Endothelial cell of umbilical vein (primary cell): ENCODE results near the gene OLFM1. TPM values are rescaled to one million over a fixed set of nuclear protein-coding genes. Genes with fewer than 3 reads are reported as not detected.

Source experiments
- BruUV-seq: library from RNA; stranded (reverse); fragments of 400-500 nt; replicated peaks from 2 replicates; lab custom pipeline; 2021; lab: Mats Ljungman, UMichigan
- CTCF ChIA-PET: fragments of 300-600, 350-600 bp; sonication (Branson Sonifier 250); formaldehyde crosslinking; loops from one replicate; lab custom pipeline; 2021; ENCODE audit warnings: antibody characterized with exemption, inconsistent platforms; lab: Charles Lee
- POLR2A ChIA-PET: fragments of 300-600, 350-600 bp; sonication (Branson Sonifier 250); formaldehyde crosslinking; loops from one replicate; lab custom pipeline; 2021; ENCODE audit warnings: antibody characterized with exemption, inconsistent platforms; lab: Charles Lee
- DNase-seq: peaks from one replicate; pipeline ENCODE4 v3.0.0-alpha.2; 2011; ENCODE audit warnings: low read depth, low spot score
- FAIRE-seq: peaks from 2 replicates; lab custom pipeline; 2011; peaks lifted over from hg19 to GRCh38; lab: Jason Lieb, UNC
- H2AFZ ChIP-seq: 2 replicates; pipeline ENCODE4 v1.6.0; 2012; ENCODE audit warnings: low read depth, low read length, control low read depth, inconsistent platforms
- H3K27ac ChIP-seq: 2 replicates; pipeline ENCODE4 v1.5.1; 2011; ENCODE audit warnings: low read depth, mild to moderate bottlenecking, control low read depth, low read length, moderate library complexity; ENCODE audit not compliant: insufficient read depth
- H3K27me3 ChIP-seq, 2 experiments: 2 replicates each; pipeline versions ENCODE4 v1.6.0 to v1.6.1; 2011; ENCODE audit warnings: low read length in 2 of 2, mixed read lengths in 1 of 2; ENCODE audit not compliant: control insufficient read depth in 2 of 2, insufficient read depth in 2 of 2
- H3K36me3 ChIP-seq, 2 experiments: 2 replicates in 1 of 2; 3 replicates in 1 of 2; pipeline ENCODE4 v1.5.1; 2011; ENCODE audit warnings: low read length in 2 of 2, mild to moderate bottlenecking in 1 of 2, moderate library complexity in 1 of 2; ENCODE audit not compliant: control insufficient read depth in 2 of 2, insufficient read depth in 2 of 2; ENCODE audit errors: extremely low read depth in 1 of 2
- H3K4me1 ChIP-seq: 3 replicates; pipeline ENCODE4 v1.5.1; 2011; ENCODE audit warnings: mild to moderate bottlenecking, low read length; ENCODE audit not compliant: control insufficient read depth, insufficient read depth; ENCODE audit errors: extremely low read depth
- H3K4me2 ChIP-seq: 2 replicates; pipeline ENCODE4 v1.6.1; 2011; ENCODE audit warnings: low read length, control low read depth, mixed read lengths; ENCODE audit not compliant: insufficient read depth
- H3K4me3 ChIP-seq, 3 experiments: fragments of 200-600 bp in 1 of 3; sonication (generic), shearing (Covaris generic) in 1 of 3; replicated peaks in 1 of 3; 2 replicates each; pipeline ENCODE4 v1.5.1; 2011 to 2016; ENCODE audit warnings: control low read depth in 3 of 3, low read length in 3 of 3, mild to moderate bottlenecking in 2 of 3, inconsistent platforms in 1 of 3, low read depth in 1 of 3, moderate library complexity in 1 of 3; ENCODE audit not compliant: insufficient read depth in 1 of 3
- H3K79me2 ChIP-seq: 2 replicates; pipeline ENCODE4 v1.6.0; 2012; ENCODE audit warnings: low read length, inconsistent platforms; ENCODE audit not compliant: control insufficient read depth, insufficient read depth
- H3K9ac ChIP-seq: replicated peaks from 2 replicates; pipeline ENCODE3; 2011; ENCODE audit warnings: low read length, control low read depth; ENCODE audit not compliant: insufficient read depth; ENCODE audit errors: extremely low read depth
- H3K9me1 ChIP-seq: replicated peaks from 3 replicates; pipeline ENCODE4 v1.6.0; 2011; ENCODE audit warnings: mild to moderate bottlenecking, low read length; ENCODE audit not compliant: control insufficient read depth, insufficient read depth; ENCODE audit errors: extremely low read depth
- H3K9me3 ChIP-seq: replicated peaks from 2 replicates; pipeline ENCODE4 v1.5.1; 2012; ENCODE audit warnings: low read length, inconsistent platforms; ENCODE audit not compliant: control insufficient read depth, insufficient read depth
- H4K20me1 ChIP-seq: replicated peaks from 2 replicates; pipeline ENCODE3; 2011; ENCODE audit warnings: mild to moderate bottlenecking, low read length; ENCODE audit not compliant: control insufficient read depth, insufficient read depth; ENCODE audit errors: extremely low read depth
- CTCF ChIP-seq, 2 donors: IDR thresholded peaks; 1 replicate in 1 of 2; 2 replicates in 1 of 2; pipeline ENCODE4 v1.5.1; 2011; ENCODE audit warnings: low read length in 2 of 2, mild to moderate bottlenecking in 2 of 2, moderate library complexity in 2 of 2, control low read depth in 1 of 2, inconsistent platforms in 1 of 2, low read depth in 1 of 2; ENCODE audit not compliant: insufficient read depth in 1 of 2; ENCODE audit errors: extremely low read depth in 1 of 2
- FOS ChIP-seq: IDR thresholded peaks from 2 replicates; pipeline ENCODE4 v1.6.1; 2011; ENCODE audit warnings: mild to moderate bottlenecking, low read length, moderate library complexity, borderline replicate concordance; ENCODE audit not compliant: insufficient read depth
- GATA2 ChIP-seq: IDR thresholded peaks from 2 replicates; pipeline ENCODE4 v1.7.0; 2011; ENCODE audit warnings: low read depth, mild to moderate bottlenecking, moderate library complexity, mixed read lengths, low read length; ENCODE audit not compliant: insufficient read length, insufficient read depth
- JUN ChIP-seq: IDR thresholded peaks from 2 replicates; pipeline ENCODE4 v1.6.1; 2011; ENCODE audit warnings: borderline replicate concordance, low read depth; ENCODE audit not compliant: insufficient read length, insufficient read depth
- MAX ChIP-seq: IDR thresholded peaks from 2 replicates; pipeline ENCODE4 v1.6.1; 2011; ENCODE audit not compliant: insufficient read depth, insufficient read length
- MYC ChIP-seq: IDR thresholded peaks from one replicate; pipeline ENCODE4 v1.6.1; 2011; ENCODE audit warnings: mild to moderate bottlenecking, low read depth, low read length
- POLR2A ChIP-seq: IDR thresholded peaks from 2 replicates; pipeline ENCODE4 v1.6.1; 2012; ENCODE audit warnings: low read depth, mild to moderate bottlenecking, control low read depth, low read length
- dilution Hi-C: fragments of 300-500 bp; cut with MboI; formaldehyde crosslinking; loops from one replicate; pipeline ENCODE4 v1.15.0; 2019; ENCODE audit warnings: low sequenced_read_pairs; ENCODE audit not compliant: extremely low pct_ligation_motif_present
- intact Hi-C: fragments of 100-400 bp; cut with micrococcal nuclease; formaldehyde crosslinking; loops from one replicate; pipeline ENCODE4 v1.10.0; 2022
- polyA plus RNA-seq, 4 experiments: library from polyadenylated mRNA; depleted of rRNA in 3 of 4; stranded (reverse) in 3 of 4; unstranded in 1 of 4; fragments of >200 nt; gene quantifications; 2 replicates each; pipeline versions ENCODE4 v1.2.1 to v1.2.3, GENCODE V29; 2011 to 2012; ENCODE audit warnings: missing spikeins in 1 of 4
- total RNA-seq: library from RNA; stranded (reverse); gene quantifications from 2 replicates; pipeline ENCODE4 v1.2.3, GENCODE V29; 2021

OLFM1 gene
- total and polyA plus RNA-seq, 2 donors (not counting 3 experiments of a cell fraction or from before 2014, with no cell fraction given): 0.07 to 0.95 TPM

- no peaks in the 10 kb centered on the region for H3K9me3 ChIP-seq
- no peaks in the 10 kb centered on the region for H3K9me1 ChIP-seq
- no peaks in the 10 kb centered on the region for H3K79me2 ChIP-seq
- dilution Hi-C loops: no loop called here
- no peaks in the 10 kb centered on the region for H3K36me3 ChIP-seq
- H3K4me2 ChIP-seq: no peak overlapping the region
- DNase-seq: no peak
- TF ChIP-seq JUN (no peak), MYC (no peak), CTCF (IDR thresholded peaks at IDR 0.05; ENCODE audit: extremely low read depth in 1 of 2, insufficient read depth in 1 of 2, low read depth in 1 of 2, low read length in 2 of 2) (no peak), POLR2A (no peak), FOS (no peak), MAX (no peak), GATA2 (no peak)
- no peak for FAIRE-seq
- ChIA-PET POLR2A (no interaction called here), CTCF (no interaction called here)
- H3K27ac ChIP-seq: no peak overlapping the region
- H3K9ac ChIP-seq: no peak overlapping the region
- H2AFZ ChIP-seq: no peak overlapping the region
- intact Hi-C loops: no loop called here
- no peak overlapping the region for H3K4me3 ChIP-seq
- BruUV-seq: no TSS peak
- H3K4me1 ChIP-seq: no peaks in the 10 kb centered on the region
- no peaks in the 10 kb centered on the region for H3K27me3 ChIP-seq
- H4K20me1 ChIP-seq: no peaks in the 10 kb centered on the region
Measured at GRCh38 chr9:135107581-135108235, 20.2 kb downstream of the OLFM1 start.
